Cardiac septum (tissue), 1 donor: ENCODE measurements around the gene CYP46A1. TPM values are rescaled to one million over a fixed set of nuclear protein-coding genes. Genes with fewer than 3 reads are reported as not detected.
A peak's percentile ranks its signal among the peaks of the same experiment; 100 is the strongest.

Experiments used
- DNase-seq: peaks from one replicate; pipeline ENCODE4 v3.0.0-alpha.2; 2020; ENCODE audit warnings: low spot score
- intact Hi-C: fragments of 100-400 bp; cut with DNase I; formaldehyde crosslinking; loops from one replicate; pipeline ENCODE4 v1.14.0; 2022
- total RNA-seq: library from RNA; stranded (reverse); fragmentation: NEBNext Ultra II Directional; extraction: Animal tissue kit (Norgen Biotek cat#: 25700); gene quantifications from one replicate; pipeline ENCODE4 v1.2.1, GENCODE V29; 2021
- donor health status: DM: no; HTN: no; CAD: no.

The CYP46A1 gene
- total RNA-seq, 1 donor from 2014 or later, result 5.5 TPM

DNA sequence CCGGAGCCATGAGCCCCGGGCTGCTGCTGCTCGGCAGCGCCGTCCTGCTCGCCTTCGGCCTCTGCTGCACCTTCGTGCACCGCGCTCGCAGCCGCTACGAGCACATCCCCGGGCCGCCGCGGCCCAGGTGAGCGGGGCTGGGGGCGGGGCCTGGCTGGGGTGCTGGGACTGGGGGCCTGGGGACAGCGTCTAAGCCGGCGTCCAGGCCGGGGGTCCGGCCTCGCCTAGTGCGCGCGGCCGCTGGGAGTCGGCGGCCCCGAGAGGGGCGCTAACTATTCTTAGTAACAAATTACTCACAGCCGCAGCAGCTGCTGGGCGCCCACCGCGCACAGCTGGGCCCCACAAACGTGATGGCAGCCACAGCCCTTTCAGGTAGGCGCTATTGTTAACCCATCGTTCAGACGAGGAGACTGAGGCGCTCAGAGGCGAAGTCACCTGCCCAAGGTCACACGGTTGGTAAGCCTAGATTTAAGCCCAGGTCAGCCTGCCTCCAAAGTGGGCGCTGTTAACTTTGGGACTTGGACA lies 374 bp downstream of the CYP46A1 start:
- intact Hi-C loops, result loop anchor here (5.0 kb wide), 3 partner anchors 48 to 167 kb away; partner anchors contain the start of gene EML1
- DNase-seq, result no peak

GRCh38 chr14:99685151-99685591 lies 1.1 kb downstream of the CYP46A1 start:
- peak; percentile 60 for DNase-seq
- intact Hi-C loops, result no loop called here

DNA sequence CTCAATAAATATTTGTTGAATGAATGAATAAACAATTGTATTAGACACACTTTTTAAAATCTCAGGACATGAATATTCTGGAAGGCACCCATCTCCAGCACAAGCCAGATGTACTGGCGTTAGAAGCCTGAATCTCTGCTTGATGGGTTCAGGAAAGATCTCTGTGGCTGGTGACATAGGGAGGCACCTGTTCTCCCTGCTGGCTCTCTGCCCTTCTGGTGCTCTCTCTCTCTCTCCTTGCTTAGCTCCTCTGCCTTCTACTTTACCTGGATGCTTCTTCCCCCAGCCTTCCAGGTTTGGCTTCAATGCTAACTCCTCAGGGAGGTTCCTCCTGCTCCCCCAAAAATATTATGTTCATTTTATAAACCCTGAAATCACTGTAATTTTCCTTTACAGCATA lies 1.5 kb downstream of the CYP46A1 start:
- peak; percentile 15 for DNase-seq
- intact Hi-C loops, result no loop called here

DNA sequence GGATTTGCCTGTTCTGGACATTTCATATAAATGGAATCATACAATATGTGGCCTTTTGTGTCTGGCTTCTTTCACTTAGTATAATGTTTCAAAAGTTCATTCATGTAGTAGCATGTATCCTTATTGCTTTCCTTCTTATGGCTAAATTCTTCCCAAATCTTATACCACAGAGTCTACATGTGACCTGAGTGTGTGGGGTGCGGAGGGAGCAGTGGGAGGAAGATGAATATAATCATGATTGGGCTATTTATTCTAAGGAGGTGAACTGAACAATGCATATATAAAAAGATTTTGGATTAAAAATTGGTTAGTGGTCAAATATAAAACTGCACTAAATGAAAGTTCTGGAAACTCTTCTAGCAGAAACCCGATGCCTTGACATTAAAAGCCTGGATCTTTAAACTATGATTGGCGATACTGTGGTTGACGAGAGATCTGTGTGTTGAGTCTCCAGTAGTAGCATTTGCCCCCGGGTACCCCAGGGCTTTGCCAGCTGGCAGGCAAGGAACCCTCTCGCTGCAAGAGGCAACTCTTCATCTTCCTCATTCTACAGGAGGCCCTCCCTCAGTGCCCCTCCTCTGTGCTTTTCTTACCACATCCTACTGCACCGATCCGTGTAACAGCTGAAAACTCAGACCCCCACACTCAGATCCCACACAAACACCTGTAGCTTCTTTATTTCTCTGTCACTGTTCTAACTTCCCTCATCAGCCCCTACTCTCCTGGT lies 2.6 kb downstream of the CYP46A1 start:
- intact Hi-C loops, result no loop called here
- no peak for DNase-seq

DNA sequence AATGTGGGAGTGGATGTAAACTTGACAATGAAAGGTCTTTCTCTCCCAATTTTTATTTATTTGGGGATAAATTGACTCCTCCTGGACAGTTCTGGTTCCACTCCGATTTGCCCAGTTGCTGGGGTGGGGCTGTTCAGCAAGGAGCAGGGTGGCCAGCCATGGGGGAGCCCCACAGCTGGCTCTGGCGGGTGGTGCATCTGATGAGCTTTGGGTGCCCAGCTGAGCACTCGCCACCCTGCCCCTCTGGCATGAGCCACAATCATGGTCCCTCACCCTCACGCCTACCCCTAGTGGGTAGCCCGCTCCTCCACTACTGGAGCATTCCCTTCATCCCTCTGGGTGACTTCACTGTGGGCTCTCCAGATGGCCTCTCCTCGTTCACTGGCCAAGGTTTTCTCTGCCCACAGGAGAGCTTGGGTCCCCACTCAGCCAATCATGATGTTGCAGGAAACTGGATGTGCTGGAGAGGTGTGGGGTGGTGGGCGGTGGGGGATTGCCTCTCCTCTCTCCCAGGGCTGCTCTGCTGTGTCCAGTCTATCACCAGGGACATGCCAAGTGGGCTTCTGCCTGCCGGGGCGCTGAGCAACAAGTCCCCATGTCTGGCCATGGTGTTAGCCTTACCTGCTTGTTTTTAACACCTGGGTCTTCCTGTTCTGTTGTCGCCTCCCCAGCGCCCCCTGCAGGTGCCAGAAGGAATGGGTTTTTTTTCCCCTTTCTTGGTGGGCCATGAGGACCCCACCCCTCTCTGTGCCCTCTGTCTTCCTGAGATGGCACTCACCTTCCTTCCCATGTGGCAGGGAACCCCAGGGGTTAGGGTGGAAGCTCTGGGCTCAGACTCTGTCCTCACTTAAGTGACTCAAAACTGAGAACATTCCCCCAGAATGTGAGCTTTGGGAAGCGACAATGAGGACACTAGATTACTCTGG lies 3.4 kb downstream of the CYP46A1 start:
- peak; percentile 68 for DNase-seq
- intact Hi-C loops, result no loop called here

DNA sequence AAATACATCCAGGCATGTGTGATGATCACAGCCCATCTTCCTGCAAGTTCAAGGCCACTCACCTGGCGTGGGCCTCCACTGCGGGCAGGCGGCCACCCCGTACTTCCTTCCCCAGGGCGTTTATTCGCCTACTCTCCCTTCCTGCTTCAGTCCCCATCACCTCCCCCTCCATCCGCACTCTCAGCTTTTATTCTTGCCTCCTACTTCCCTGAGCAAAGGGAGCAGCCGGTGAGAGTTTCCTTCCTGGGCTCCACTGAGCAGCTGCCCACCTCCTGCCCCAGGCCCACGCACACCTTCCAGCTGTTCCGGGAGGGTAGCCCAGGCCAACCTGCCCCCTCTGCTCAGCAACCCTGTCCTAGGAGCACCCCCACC lies 4.1 kb downstream of the CYP46A1 start:
- peak; percentile 69 for DNase-seq
- intact Hi-C loops, result no loop called here

DNA sequence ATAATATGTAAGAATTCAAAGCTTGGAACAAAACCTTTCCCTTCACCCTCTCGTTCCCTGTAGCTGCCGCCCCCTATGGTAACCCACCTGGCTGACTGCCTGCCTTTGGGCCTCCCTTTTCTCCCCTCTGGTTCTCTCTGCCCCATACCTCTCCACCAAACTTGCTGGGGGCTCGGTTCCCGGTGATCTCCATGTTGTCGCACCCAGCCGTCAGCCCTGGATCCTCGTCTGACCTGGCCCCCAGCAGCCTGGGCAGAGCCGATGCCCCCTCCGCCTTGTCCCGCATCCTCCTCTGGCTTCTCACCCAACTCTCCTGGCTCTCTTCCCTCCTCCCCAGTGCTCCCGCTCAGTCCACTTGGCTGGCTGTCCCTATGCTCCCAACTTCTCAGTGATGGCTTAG lies 4.5 kb downstream of the CYP46A1 start:
- intact Hi-C loops, result no loop called here
- DNase-seq, result peak; percentile 27

- intact Hi-C loops, result no loop called here
- DNase-seq, result peak; percentile 19
Measured at GRCh38 chr14:99689266-99690236, 5.5 kb downstream of the CYP46A1 start.

DNA sequence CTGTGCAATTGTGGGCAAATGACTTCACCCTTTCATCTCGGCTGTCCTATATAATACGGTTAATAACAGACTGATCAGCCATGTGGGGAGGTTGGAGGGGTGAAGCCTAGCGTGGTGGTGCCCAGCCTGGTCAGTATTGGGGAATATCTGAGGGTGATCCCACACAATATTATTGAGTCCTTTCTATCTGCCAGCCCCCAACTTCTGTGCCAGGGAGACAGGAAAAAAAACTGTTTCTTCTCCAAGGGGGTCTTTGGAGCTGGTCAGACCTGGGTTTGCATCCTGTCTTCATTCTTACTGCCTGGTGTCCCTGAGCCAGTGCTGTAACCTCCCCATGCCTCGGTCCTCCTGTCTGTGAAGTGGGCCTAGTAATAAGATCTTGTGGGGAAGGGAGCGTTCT lies 6.5 kb downstream of the CYP46A1 start:
- DNase-seq, result peak; percentile 35
- intact Hi-C loops, result no loop called here

GRCh38 chr14:99691111-99691885 lies 7.2 kb downstream of the CYP46A1 start:
- intact Hi-C loops, result no loop called here
- DNase-seq, result peak; percentile 58

DNA sequence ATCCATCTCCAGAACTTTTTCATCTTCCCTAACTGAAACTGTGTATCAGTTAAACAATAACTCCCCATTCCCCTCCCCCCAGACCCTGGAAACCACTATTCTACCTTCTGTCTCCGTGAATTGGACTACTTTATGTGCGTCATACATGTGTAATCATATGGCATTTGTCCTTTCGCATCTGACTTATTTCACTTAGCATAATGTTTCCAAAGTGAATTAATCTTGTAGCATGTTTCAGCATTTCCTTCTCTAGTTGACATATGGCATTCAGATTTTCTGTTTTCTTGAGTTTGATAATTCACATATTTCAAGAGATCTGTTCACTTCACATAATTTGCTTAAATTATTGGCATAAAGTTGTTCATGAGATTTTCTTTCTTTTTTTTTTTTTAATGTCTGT lies 9.8 kb downstream of the CYP46A1 start:
- no peak for DNase-seq
- intact Hi-C loops, result no loop called here

DNA sequence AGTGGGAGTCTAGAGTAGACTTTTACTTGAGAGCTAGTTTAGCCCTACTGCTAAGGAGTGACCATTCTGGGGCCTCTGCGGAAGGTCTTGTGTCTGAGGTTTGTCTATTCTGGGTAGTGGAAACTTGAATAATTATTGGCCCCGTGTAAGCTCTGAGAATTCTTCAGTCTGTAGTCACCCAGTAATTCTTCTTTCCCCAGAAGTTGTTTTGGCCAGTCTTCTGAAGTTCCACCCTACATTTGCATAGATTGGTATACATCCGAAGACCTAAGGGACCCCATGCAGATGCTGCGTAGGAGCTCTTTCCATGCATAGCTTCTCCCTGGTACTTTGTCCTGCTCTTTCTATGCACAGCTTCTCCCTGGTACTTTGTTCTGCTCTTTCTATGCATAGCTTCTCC lies 12.8 kb downstream of the CYP46A1 start:
- intact Hi-C loops, result no loop called here
- DNase-seq, result no peak

DNA sequence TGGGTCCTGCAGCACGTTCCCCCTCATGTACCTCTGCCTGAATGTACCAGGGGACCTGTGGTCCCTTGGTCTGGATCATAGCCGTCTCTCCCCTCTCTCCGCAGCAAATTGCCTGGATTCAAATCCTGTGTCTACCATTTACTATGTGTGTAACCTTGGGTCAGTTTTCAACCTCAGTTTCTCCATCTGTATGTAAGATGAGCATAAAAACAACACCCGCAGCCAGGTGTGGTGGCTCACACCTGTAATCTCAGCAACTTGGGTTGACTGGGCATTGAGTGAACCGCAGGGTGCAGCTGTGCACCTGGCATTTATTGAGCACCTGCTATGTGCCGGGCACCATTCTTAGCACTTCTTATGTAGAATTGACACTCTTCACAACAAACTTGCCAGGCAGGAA lies 14.1 kb downstream of the CYP46A1 start:
- DNase-seq, result no peak
- intact Hi-C loops, result no loop called here

DNA sequence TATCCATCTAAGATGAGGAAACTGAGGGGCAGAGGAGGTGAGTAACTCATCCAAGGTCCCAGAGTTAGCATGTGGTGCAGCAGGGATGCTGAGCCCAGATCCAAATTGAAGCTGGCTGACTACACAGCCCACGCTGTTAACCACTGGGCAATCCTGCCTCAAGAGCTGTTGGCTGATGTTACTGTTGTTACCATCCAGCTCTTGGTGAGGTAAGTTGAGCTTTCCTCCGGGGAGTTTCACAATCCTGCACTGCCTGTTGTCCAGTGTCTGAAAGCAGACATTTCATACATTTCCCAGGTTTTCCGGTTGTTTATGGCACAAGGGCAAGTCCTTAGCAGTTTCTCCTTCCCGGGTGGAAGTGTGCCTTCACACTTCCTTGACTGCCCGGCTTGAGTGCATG lies 14.5 kb downstream of the CYP46A1 start:
- peak; percentile 27 for DNase-seq
- intact Hi-C loops, result no loop called here

DNA sequence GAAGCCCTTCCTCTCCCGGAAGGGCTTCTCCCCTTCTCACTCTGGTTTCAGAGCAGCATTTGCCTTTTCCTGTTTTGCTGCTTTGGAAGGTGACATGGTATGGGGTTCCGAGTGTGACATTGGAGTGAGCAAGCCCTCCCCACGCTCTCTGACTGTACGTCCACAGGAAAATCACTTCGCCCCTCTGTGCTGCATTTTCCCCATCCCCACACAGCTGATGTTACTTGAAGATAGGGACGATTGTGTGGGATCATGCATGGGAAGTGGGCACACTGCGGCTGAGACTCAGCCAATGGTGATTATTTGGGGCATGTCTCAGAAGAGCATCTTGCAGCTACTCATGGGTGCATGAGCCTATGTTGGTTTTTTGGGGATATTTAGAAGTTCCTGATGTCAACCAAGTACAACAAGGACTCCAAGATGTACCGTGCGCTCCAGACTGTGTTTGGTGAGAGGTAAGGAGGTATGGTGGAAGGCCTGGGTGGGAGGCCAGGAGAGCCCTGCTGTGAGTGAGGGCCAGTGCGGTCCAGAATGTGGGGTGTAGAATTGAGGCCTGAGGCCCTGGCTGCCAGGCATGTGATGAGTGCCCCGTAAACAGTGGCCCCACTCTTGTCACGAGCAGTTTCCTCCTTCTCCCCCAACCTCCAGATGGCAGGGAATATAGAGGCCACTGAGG lies 15.1 kb downstream of the CYP46A1 start:
- intact Hi-C loops, result no loop called here
- peak; percentile 39 for DNase-seq

DNA sequence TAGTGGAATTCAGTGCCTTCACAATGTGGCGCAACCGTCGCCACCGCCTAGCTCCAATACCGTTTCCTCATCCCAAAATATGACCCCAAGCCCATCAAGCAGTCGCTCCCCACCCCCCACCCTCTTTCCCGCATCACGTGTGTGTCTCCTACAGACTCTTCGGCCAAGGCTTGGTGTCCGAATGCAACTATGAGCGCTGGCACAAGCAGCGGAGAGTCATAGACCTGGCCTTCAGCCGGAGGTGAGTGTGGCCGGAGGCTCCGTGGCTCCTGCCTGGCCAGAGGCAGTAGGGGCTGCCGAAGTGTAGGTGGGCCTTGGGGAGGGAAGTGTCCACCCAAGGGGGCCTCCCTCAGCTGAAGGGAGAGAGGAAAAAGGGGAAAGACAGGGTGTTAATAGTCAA lies 15.8 kb downstream of the CYP46A1 start:
- intact Hi-C loops, result no loop called here

DNA sequence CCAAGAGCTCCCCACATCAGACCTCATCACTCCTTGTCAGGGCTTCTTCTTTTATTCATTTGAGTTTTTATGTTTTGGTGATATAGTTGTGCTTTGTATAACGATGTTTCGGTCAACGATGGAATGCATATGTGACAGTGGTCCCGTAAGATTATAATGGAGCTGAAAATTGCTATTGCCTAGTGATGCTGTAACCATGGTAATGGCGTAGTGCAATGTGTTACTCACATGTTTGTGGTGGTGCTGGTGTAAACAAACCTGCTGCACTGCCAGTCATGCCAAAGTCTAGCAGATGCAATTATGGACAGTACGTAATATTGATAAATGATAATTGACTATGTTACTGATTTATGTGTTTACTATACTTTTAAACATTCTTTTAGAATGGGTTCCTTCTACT lies 16.3 kb downstream of the CYP46A1 start:
- DNase-seq, result no peak
- intact Hi-C loops, result no loop called here

More for the DNA sequence above, 15.8 kb downstream of the CYP46A1 start:
- peak; percentile 43 for DNase-seq

DNA sequence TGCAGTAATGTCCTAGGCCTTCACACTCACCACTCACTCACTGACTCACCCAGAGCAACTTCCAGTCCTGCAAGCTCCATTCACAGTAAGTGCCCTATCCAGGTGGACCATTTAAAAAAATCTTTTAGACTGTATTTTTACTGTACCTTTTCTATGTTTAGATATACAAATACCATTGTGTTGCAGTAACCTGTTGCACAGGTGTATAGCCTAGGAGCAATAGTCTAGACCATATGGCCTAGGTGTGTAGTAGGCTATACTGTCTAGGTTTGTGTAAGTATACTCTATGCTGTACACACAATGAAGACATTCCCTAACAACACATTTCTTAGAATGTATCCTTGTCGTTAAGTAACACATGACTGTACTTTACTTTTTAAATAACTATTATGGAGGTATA lies 17.2 kb downstream of the CYP46A1 start:
- DNase-seq, result no peak
- intact Hi-C loops, result no loop called here
